B cell (primary cell): Measurements from ENCODE around the gene SH2D5.

Experiments used
- EZH2 ChIP-seq: IDR thresholded peaks from 2 replicates; pipeline ENCODE4 v1.6.1; 2012; ENCODE audit warnings: borderline replicate concordance, low read depth, mild to moderate bottlenecking, moderate library complexity, low read length; ENCODE audit not compliant: insufficient read depth, poor library complexity, severe bottlenecking
- TF ChIP-seq, protein P1 (sequence below): fragments of 200-600 bp; IDR thresholded peaks from one replicate; pipeline ENCODE4 v1.8.0; 2022; ENCODE audit warnings: antibody characterized with exemption, mild to moderate bottlenecking

- TF ChIP-seq EZH2, result no peak
- TF ChIP-seq, protein P1, sequence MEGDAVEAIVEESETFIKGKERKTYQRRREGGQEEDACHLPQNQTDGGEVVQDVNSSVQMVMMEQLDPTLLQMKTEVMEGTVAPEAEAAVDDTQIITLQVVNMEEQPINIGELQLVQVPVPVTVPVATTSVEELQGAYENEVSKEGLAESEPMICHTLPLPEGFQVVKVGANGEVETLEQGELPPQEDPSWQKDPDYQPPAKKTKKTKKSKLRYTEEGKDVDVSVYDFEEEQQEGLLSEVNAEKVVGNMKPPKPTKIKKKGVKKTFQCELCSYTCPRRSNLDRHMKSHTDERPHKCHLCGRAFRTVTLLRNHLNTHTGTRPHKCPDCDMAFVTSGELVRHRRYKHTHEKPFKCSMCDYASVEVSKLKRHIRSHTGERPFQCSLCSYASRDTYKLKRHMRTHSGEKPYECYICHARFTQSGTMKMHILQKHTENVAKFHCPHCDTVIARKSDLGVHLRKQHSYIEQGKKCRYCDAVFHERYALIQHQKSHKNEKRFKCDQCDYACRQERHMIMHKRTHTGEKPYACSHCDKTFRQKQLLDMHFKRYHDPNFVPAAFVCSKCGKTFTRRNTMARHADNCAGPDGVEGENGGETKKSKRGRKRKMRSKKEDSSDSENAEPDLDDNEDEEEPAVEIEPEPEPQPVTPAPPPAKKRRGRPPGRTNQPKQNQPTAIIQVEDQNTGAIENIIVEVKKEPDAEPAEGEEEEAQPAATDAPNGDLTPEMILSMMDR, result no peak
Measured at GRCh38 chr1:20703124-20703756, 29.3 kb downstream of the SH2D5 start.
